GM21390 (cell line): ENCODE results near the gene CST11.
A peak's percentile ranks its signal among the peaks of the same experiment; 100 is the strongest.

Source experiments
- ATAC-seq: cut with Tn5 transposase; IDR thresholded peaks from one replicate; pipeline ENCODE4 v1.9.1; 2021; ENCODE audit not compliant: unreplicated experiment

CST11 gene

DNA sequence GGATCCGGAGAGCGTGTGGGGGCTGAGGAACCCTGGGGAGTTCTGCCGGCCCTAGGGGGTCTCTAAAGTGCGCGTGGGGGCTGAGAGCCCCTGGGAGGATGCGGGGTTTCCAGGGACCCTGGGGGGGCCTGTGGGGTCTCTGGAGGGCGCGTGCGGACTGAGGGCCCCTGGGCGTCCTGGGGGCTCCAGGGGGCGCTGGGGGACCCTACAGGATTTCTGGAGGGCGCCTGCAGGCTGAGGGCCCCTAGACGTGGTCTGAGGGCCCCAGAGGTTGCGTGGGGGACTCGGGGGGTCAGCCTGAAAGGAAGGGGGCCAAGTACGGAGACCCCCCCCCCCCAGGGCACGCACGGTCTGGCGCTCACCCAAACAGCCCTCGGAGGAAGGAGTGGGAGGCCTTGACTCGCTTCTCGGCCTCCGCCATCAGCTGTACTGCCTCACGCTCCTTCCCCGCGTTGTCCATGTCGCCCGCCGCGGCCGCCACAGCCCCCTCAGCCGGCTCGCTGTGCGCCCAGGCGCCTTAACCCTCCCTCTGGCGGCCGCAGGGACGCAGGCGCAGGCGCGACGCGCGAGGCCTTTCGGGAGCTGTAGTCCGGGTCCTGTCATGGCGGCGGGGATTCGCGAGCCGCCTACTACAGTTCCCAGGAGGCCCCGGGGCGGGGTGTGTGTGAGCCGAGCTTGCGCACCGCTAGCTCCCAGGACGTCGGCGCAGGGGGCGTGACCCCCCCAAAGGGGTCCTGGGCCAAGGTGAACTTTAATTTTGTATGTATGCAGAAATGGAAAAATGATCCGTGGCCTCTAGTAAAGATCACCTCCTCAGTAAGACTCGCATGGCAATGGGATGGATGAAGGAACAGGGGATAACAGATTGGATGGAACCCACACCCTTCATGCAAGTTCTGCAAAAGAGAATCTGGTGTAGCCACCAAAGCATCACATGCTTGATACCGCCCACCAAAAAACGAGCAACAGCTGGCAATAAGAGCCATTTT lies 31.4 kb downstream of the CST11 start, which contains the start of gene NAPB:
Gene NAPB (minus strand): TSS at position 546 of the 989 bp plus-strand sequence. CDS start 86 bp downstream, at position 460.
- ATAC-seq = peak; percentile 93

DNA sequence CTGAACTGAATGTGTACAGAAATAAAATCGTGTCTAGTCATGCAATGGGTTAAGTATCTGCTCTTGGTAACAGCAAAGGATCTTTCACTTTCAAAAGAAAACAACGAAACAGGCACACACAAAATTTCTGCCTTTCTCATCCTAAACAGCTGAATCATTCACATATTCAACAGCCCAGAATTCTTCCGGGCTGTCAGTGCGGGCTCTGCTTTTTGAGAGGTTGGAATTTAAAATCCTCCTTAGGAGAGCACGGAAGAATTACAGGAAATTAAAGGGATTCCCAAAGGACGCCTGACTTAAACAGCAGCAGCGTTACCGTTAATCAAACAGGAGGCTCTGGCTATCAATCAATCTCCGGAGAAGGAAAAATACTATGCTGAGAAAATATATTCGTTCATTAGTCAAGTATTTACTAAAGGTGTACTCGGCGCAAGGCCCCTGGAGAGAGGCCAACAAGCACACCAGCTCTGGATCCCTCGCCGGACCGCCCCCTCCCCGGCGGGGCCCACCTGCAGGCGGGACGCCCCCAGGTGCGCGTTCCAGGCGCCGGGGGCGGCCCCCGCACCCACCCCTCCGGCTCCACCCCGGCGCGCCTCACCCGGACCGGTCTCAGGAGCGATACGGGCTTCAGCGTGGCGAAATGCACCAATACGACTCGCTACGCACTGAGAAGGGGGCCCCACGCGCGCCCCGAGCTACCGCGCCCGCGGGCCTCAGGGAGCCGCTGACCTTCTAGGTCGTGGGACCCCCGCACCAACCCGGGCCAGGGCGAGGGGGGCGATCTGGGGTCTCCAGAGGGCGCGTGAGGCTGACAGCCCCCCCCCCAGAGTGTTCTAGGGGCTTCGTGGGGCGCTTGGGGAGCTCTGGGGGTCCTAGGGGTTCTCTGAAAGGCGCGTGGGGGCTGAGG lies 32.4 kb downstream of the CST11 start:
- ATAC-seq = peak; percentile 34

DNA sequence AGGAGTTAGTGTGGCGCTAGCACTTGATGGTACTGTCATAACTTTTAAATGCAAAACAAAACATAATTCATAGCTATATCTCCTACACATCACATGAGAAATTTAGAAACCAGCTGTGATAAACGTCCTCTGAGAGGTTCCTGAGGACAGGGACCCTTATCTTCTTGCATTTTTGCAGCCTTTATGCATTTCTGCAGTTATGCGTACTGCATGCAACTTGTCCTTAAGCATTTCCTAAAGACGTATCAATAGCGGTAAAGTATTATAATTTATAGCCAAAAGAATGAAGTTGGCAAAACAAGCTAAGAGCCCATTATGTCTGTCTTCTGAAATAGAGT lies 33.0 kb downstream of the CST11 start:
- ATAC-seq = no peak

DNA sequence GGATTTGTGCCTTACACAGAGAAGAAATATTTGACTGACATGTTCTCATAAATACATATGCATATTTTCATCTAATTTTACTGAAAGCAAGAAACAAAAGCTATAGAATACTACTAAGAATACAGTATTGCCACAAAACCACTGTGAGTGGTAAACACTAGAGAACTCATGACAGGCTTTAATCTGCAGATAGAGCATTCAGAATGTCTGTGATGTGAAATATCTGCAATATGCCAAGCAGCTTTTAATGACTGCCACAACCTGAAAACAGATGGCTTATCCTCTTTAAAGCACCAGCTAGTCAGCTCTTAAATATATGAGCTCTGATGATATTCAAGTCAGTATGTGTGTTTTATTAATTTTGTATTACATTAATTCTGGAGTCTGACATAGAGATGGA lies 34.8 kb downstream of the CST11 start:
- ATAC-seq = no peak

DNA sequence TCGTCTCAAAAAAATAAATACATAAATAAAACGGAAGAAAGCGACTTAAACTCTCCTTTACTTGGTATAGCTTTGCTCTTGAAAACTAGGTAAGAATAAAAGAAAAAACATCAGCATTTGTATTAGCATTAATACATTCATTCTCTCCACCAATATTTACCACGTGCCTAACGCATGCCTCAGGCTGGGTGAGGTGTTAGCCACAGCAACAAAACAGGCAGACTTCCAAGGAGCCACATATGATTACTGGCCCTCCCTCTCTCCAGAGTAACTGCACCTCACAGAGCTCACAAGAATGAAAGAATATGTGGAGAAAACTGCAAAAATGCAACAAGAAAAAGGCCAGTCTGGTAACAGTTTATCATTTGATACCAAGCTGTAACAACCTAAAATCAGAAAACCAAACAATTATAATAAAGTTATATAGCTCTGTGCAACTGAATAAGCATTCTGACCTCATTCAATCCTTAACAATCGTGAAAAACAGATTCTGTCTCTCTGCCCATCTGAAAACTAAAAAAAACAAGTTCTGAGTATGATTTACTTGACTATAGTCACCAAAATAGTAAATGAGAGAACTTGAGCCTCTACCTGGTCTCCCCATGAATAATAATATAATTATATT lies 36.6 kb downstream of the CST11 start:
- no peak for ATAC-seq

DNA sequence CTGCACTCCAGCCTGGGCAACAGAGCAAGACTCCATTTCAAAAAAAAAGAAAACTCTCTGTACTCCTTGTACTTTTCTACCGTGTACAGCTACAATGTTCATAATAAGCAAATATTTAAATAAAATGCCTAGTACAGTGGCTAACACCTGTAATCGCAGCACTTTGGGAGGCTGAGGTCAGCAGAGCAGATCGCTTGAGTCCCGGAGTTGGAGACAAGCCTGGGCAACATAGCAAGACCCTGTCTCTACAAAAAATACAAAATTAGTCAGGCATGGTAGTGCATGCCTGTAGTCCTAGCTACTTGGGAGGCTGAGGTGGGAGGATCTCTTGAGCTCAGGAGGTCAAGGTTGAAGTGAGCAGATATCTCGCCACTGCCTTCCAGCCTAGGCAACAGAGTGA lies 37.1 kb downstream of the CST11 start:
- ATAC-seq = no peak

DNA sequence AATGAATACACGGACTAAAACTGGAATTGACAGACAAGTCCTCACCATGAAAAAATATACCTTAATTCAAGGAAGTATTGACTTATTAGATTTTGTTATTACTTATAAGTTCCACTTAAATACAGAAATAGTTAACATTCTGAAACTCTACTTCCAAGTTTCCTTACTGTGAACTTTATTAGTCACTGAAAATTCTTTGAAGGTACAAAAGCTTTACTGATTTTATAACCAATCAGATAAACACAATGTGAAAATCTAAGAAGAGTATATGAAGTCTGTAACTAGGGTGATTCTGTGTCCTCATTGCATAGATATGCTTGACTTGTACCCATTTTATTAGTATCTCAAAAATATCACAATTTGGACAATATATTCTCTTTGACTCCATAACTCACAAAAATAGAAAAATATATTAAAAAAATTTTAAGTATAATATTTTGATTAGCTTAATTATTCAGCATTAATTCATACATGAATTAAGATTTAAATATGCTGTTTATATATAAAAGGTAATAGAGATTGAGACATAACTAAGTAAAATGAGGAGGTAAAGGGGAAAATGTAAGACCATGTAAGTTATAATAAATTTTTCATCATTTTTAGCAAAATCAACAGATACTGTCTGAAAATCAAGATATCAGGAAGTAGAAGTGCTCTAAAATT lies 38.0 kb downstream of the CST11 start:
- ATAC-seq = no peak

DNA sequence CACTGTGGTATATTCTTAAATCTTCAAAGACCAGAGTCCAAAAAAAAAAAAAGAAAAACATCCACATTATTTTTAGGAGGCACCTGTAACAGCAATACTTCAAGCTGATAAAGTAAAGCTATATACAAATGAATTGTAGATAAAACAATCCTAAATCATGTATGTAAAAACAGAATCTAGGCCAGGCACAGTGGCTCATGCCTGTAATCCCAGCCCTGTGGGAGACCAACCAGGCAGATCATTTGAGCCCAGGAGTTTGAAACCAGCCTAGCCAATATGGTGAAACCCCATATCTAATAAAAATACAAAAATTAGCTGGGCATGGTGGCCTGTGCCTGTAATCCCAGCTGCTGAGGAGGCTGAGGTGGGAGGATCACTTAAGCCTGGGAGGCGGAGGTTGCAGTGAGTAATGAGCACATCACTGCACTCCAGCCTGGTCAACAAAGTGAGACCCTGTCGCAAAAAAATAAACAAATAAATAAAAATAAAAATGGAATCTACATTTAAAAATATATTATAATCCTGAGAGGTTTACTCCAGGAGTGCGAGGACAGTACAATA lies 38.7 kb downstream of the CST11 start:
- no peak for ATAC-seq

DNA sequence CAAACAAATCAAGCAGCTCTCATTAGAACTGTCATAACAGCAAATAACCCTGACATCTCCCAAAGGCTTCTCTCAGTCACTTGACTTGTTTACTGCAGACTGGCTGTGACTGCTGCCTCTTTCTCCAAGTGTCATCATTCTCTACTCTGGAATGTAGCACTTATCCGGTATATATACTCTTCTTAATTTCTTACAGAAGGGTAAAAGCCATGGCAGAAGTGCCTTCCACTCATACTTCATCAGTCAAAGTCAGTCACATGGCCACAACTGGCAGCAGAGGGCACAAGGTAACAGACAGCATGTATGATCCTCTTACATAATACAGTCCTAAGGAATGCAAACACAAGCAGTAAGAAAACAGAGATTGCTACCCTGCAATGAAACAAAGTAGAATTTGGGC lies 40.6 kb downstream of the CST11 start:
- ATAC-seq = no peak

DNA sequence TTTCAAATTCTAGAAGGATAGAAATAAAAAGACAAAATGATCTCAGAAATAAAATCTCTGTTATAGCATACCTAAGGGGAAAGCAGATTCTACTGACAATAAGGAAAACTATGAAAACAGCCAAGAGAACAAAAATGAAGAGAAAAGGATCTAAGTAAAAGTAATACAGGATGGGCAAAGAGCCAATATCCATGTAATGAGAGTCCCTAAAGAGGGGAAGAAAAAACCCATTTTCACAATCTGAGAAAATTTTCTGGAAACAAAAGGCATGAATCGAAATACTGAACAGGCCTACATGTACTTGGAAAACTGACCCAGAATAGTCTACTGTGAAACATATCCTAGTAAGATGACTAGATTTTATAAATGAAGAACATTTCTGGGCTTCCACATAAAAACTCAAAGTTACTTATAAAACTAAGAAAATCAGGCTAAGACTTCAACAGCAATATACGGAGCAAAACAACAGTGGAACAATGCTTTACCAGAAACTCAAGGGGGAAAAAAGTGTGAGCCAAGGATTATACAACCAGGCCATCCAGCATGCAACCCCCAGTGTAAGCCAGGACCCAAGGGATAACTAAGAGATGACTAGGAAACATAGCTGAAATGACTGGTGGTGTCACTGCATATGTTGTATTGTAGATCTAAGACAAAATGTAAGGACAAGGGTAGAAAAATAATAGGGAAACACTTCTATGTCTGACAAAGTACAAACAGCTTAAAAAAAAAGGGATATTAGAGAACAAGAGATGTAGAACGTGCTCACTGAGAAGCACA lies 41.6 kb downstream of the CST11 start:
- no peak for ATAC-seq

DNA sequence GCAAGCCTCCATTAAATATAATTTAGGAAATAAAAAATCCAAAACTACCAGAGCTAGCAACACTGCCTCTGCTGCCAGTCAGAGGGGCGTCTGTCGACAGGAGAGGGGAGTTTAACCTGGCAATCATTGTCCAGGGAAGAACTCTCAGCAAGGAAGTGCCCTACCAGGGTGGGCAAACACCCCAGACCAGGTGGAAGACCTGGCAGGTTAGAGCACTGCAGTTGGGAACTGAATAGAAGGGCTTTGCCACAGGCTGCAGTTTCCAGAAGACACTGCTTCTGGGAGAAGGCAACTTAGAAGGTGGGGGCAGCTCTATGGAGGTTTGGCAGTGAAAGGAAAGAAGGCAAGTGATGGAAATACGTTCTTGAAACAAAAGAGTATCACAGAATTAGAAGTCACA lies 42.9 kb downstream of the CST11 start:
- ATAC-seq = no peak

DNA sequence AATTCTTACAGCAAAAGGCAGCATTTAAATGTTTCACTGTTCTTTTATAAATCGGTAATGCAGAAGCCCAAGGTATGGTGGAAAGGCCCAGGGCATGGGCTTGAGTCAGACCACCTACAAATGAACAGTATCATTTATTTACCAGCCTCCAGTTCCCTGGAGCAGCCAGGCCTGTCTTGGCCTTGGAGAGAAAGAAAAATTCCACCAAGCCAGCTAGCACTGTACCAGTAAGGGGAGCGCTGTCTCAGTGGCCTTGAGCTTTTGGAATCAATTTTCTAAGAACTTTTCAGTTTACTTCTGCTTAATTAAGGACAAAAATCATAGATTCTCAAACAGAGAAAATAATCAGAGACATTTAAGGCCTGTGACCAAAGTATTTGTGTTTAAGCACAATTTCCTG lies 43.7 kb downstream of the CST11 start:
- ATAC-seq = no peak

DNA sequence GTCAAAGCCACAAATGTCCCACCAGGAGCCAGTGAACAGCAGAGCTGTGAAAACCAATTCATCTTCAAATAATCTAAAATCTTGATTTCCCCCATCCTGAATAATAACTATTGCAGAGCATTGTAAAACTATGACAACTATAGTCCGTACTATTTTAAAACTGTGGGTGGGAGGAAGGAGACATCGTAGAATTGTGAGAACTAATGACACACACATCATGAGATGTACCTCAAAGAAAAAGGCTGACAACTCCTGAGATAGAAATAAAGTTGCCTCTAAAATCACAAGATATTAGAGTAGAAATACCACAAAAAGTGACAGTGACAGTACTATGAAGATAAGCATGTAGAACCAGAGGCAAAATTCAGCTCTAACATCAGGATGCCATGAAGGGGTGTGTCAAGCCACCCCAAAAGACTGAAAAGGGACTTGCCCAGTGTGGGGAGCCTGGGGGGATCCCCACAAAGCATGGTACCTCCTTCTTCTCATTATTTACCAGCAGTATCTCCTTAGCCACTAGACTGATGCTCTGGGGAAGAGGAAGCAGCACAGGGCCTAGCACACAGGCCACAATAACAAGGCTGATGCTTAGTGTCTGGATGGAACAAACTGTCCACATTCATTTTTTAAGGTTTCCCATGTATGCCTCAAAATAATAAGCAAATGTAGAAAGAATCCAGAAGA lies 44.8 kb downstream of the CST11 start:
- ATAC-seq = peak; percentile 76

DNA sequence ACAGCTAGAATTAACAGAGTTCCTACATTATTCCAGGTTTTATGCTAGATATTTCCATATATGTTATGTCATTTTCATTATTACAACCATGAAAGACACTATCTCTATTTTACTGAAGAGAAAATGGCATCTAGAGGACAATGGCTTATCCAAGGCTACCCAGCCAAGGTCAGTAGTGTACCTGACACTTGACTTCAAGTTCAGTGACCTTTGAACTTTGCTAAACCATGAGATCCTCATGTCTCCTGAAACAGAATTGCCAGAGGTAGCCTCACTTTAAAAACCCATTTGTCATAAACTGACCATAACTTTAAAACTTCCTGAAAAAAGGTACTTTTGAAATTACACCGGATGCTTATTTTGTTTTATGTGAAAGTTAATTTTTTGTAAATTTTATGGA lies 45.8 kb downstream of the CST11 start:
- no peak for ATAC-seq

DNA sequence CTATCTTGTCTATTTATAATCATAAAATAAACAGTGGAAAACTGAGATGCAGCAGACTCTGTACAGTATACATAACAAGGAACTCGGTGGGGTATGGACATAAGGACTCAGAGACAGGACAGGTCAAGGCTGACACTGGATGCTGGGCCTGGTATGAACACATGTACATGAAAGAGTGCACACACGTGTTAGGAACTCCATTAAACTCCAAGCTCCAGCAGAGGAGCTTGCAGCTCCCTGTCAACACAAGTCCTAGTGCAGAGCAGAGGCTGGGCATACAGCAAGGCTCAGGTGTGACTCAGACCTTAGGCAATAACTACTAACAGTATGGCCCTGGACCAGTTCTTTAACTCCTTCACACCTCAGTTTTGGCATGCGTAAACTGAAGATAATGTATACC lies 48.5 kb downstream of the CST11 start:
- ATAC-seq = no peak

DNA sequence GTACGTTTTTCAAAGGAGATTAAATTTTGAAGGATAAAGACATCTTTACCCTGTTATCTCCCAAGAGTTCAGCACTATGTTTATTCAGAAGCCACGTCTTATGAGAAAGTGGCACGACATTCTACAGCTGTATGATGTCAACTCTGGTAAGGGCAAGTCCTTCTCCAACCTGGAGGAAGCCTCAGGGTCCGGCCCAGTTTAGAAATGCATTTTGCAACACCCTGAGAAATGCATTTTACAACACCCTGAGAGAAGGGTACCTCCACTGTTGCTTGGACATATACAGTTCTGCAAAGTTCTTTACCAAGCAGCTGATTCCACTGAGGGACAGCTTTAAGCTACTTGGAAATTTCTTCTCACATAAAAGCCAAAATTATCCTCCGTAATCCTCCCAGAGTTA lies 48.9 kb downstream of the CST11 start:
- no peak for ATAC-seq

DNA sequence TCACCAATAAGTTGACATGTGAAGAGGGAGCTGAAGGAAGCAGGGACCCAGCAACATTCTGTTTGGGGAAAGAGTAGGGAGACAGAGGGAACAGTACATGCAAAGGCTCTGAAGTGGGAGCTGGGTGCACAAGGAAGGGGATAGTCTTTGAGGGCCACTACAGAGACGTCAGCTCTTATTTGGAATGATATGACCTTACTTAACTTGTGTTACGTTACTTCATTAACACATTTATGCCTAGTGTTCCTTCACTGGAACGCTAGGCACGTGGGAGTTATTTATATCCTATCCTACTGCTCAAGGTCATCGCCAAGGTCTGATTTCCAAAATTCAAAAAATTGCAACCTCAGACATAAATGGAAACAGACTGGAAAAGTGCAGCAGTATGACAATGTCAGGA lies 51.6 kb downstream of the CST11 start:
- ATAC-seq = no peak
